Testis (tissue), 2 donors: ENCODE measurements around the gene SPATA13.

ENCODE experiments used
- CTCF ChIP-seq, 3 experiments: fragments of 450-650 bp in 2 of 3; fragments of 200-600 bp in 1 of 3; sonication (generic) in 1 of 3; IDR thresholded peaks; one replicate each; pipeline ENCODE4 v1.5.1; 2016 to 2019; ENCODE audit warnings: antibody characterized with exemption in 3 of 3, mild to moderate bottlenecking in 2 of 3, moderate library complexity in 1 of 3
- POLR2A ChIP-seq: fragments of 450-650 bp; IDR thresholded peaks from one replicate; pipeline ENCODE4 v1.6.1; 2017; ENCODE audit warnings: antibody characterized with exemption, mild to moderate bottlenecking, moderate library complexity

- TF ChIP-seq CTCF (IDR thresholded peaks at IDR 0.05) (no peak), POLR2A (no peak)
Observed at GRCh38 chr13:24273926-24274325, 113.4 kb downstream of the SPATA13 start.
